ENCODE data around the gene ZNF678. TPM values are rescaled to one million over a fixed set of nuclear protein-coding genes. Genes with fewer than 3 reads are reported as not detected.

Gene ZNF678
- polyA plus RNA-seq, 4 donors = 0.89 to 6.9 (median 2.2) TPM

- Histone ChIP-seq H3K36me3 (ENCODE audit: control insufficient read depth in 3 of 3, insufficient read depth in 2 of 3, low read depth in 1 of 3, low read length in 3 of 3) (peaks cover 0 to 4% (median 4%) of the 10 kb centered on the region in 3 donors), H3K27me3 (ENCODE audit: control insufficient read depth in 3 of 3, insufficient read depth in 3 of 3, low read length in 3 of 3) (no peaks in the 10 kb centered on the region), H3K9me3 (ENCODE audit: control insufficient read depth in 2 of 2, insufficient read depth in 1 of 2, low read depth in 1 of 2, low read length in 1 of 2) (peaks cover 2 to 70% of the 10 kb centered on the region in 2 donors), H3K4me1 (ENCODE audit: control insufficient read depth in 3 of 3, insufficient read depth in 2 of 3, low read depth in 1 of 3, low read length in 2 of 3) (no peaks in the 10 kb centered on the region), H3K27ac (ENCODE audit: low read depth in 1 of 3, low read length in 2 of 3) (no peak overlapping the region), H3K4me3 (ENCODE audit: low read depth in 1 of 3, low read length in 3 of 3) (no peak overlapping the region)
- DNase-seq = no peak
- FAIRE-seq = no peak
- WGBS, 3 donors = 71 to 88% (median 79%) methylated on average over 1 of the region's 1 CpG
Observed at GRCh38 chr1:227622739-227623475, 59.6 kb downstream of the ZNF678 start.

GRCh38 chr1:227632325-227632724, 69.0 kb downstream of the ZNF678 start:
- Histone ChIP-seq H3K36me3 (ENCODE audit: control insufficient read depth in 3 of 3, insufficient read depth in 2 of 3, low read depth in 1 of 3, low read length in 3 of 3) (peaks cover 0 to 12% (median 3%) of the 10 kb centered on the region in 3 donors), H3K9me3 (ENCODE audit: control insufficient read depth in 2 of 2, insufficient read depth in 1 of 2, low read depth in 1 of 2, low read length in 1 of 2) (peaks cover 4 to 90% of the 10 kb centered on the region in 2 donors), H3K27me3 (ENCODE audit: control insufficient read depth in 3 of 3, insufficient read depth in 3 of 3, low read length in 3 of 3) (no peaks in the 10 kb centered on the region), H3K27ac (ENCODE audit: low read depth in 1 of 3, low read length in 2 of 3) (no peak overlapping the region), H3K4me1 (ENCODE audit: control insufficient read depth in 3 of 3, insufficient read depth in 2 of 3, low read depth in 1 of 3, low read length in 2 of 3) (no peaks in the 10 kb centered on the region), H3K4me3 (ENCODE audit: low read depth in 1 of 3, low read length in 3 of 3) (no peak overlapping the region)
- 86 to 96% (median 94%) methylated on average over 13 of the region's 13 CpGs for WGBS, 3 donors
- DNase-seq = no peak
- FAIRE-seq = no peak

GRCh38 chr1:227635596-227635995, 72.2 kb downstream of the ZNF678 start:
- peaks cover 13 to 93% of the 10 kb centered on the region in 2 donors for H3K9me3 ChIP-seq (ENCODE audit: control insufficient read depth in 2 of 2, insufficient read depth in 1 of 2, low read depth in 1 of 2, low read length in 1 of 2)
- H3K4me3 ChIP-seq (ENCODE audit: low read depth in 1 of 3, low read length in 3 of 3) = no peak overlapping the region
- 99 to 100% (median 99%) methylated on average over 9 of the region's 9 CpGs for WGBS, 3 donors
- DNase-seq (no peak), FAIRE-seq (no peak)
- H3K4me1 ChIP-seq (ENCODE audit: control insufficient read depth in 3 of 3, insufficient read depth in 2 of 3, low read depth in 1 of 3, low read length in 2 of 3) = no peaks in the 10 kb centered on the region
- H3K27me3 ChIP-seq (ENCODE audit: control insufficient read depth in 3 of 3, insufficient read depth in 3 of 3, low read length in 3 of 3) = no peaks in the 10 kb centered on the region
- no peak overlapping the region for H3K27ac ChIP-seq (ENCODE audit: low read depth in 1 of 3, low read length in 2 of 3)
- peaks cover 0 to 12% (median 3%) of the 10 kb centered on the region in 3 donors for H3K36me3 ChIP-seq (ENCODE audit: control insufficient read depth in 3 of 3, insufficient read depth in 2 of 3, low read depth in 1 of 3, low read length in 3 of 3)

- no peak for FAIRE-seq
- 95 to 97% (median 95%) methylated on average over 2 of the region's 2 CpGs for WGBS, 3 donors
- H3K9me3 ChIP-seq (ENCODE audit: control insufficient read depth in 2 of 2, insufficient read depth in 1 of 2, low read depth in 1 of 2, low read length in 1 of 2) = peaks cover 2 to 24% of the 10 kb centered on the region in 2 donors
Observed at GRCh38 chr1:227654431-227654830, 91.1 kb downstream of the ZNF678 start.

GRCh38 chr1:227654858-227655752, 91.7 kb downstream of the ZNF678 start:
- peaks cover 0 to 19% (median 13%) of the 10 kb centered on the region in 3 donors for H3K36me3 ChIP-seq (ENCODE audit: control insufficient read depth in 3 of 3, insufficient read depth in 2 of 3, low read depth in 1 of 3, low read length in 3 of 3)
- peaks cover 2 to 23% of the 10 kb centered on the region in 2 donors for H3K9me3 ChIP-seq (ENCODE audit: control insufficient read depth in 2 of 2, insufficient read depth in 1 of 2, low read depth in 1 of 2, low read length in 1 of 2)
- DNase-seq (no peak), FAIRE-seq (no peak)
- no peak overlapping the region for H3K4me3 ChIP-seq (ENCODE audit: low read depth in 1 of 3, low read length in 3 of 3)
- no peak overlapping the region for H3K27ac ChIP-seq (ENCODE audit: low read depth in 1 of 3, low read length in 2 of 3)
- 93 to 96% (median 96%) methylated on average over 6 of the region's 6 CpGs for WGBS, 3 donors
- H3K27me3 ChIP-seq (ENCODE audit: control insufficient read depth in 3 of 3, insufficient read depth in 3 of 3, low read length in 3 of 3) = no peaks in the 10 kb centered on the region
- H3K4me1 ChIP-seq (ENCODE audit: control insufficient read depth in 3 of 3, insufficient read depth in 2 of 3, low read depth in 1 of 3, low read length in 2 of 3) = no peaks in the 10 kb centered on the region

More at GRCh38 chr1:227654431-227654830, 91.1 kb downstream of the ZNF678 start:
- no peak for DNase-seq
- H3K36me3 ChIP-seq (ENCODE audit: control insufficient read depth in 3 of 3, insufficient read depth in 2 of 3, low read depth in 1 of 3, low read length in 3 of 3) = peaks cover under 1 to 19% (median 13%) of the 10 kb centered on the region in 3 donors
- no peak overlapping the region for H3K4me3 ChIP-seq (ENCODE audit: low read depth in 1 of 3, low read length in 3 of 3)
- no peaks in the 10 kb centered on the region for H3K27me3 ChIP-seq (ENCODE audit: control insufficient read depth in 3 of 3, insufficient read depth in 3 of 3, low read length in 3 of 3)
- no peak overlapping the region for H3K27ac ChIP-seq (ENCODE audit: low read depth in 1 of 3, low read length in 2 of 3)
- no peaks in the 10 kb centered on the region for H3K4me1 ChIP-seq (ENCODE audit: control insufficient read depth in 3 of 3, insufficient read depth in 2 of 3, low read depth in 1 of 3, low read length in 2 of 3)

GRCh38 chr1:227661495-227661894, 98.1 kb downstream of the ZNF678 start:
- H3K4me3 ChIP-seq (ENCODE audit: low read depth in 1 of 3, low read length in 3 of 3) = no peak overlapping the region
- peaks cover 10 to 46% of the 10 kb centered on the region in 2 donors for H3K9me3 ChIP-seq (ENCODE audit: control insufficient read depth in 2 of 2, insufficient read depth in 1 of 2, low read depth in 1 of 2, low read length in 1 of 2)
- H3K36me3 ChIP-seq (ENCODE audit: control insufficient read depth in 3 of 3, insufficient read depth in 2 of 3, low read depth in 1 of 3, low read length in 3 of 3) = peaks cover 0 to 3% (median 2%) of the 10 kb centered on the region in 3 donors

GRCh38 chr1:227662933-227663332, 99.6 kb downstream of the ZNF678 start:
- peaks cover 10 to 50% of the 10 kb centered on the region in 2 donors for H3K9me3 ChIP-seq (ENCODE audit: control insufficient read depth in 2 of 2, insufficient read depth in 1 of 2, low read depth in 1 of 2, low read length in 1 of 2)
- FAIRE-seq (no peak), DNase-seq (no peak)
- no peaks in the 10 kb centered on the region for H3K4me1 ChIP-seq (ENCODE audit: control insufficient read depth in 3 of 3, insufficient read depth in 2 of 3, low read depth in 1 of 3, low read length in 2 of 3)
- no peak overlapping the region for H3K4me3 ChIP-seq (ENCODE audit: low read depth in 1 of 3, low read length in 3 of 3)
- WGBS, 3 donors = 72 to 97% (median 97%) methylated on average over 2 of the region's 2 CpGs
- H3K27me3 ChIP-seq (ENCODE audit: control insufficient read depth in 3 of 3, insufficient read depth in 3 of 3, low read length in 3 of 3) = no peaks in the 10 kb centered on the region
- no peaks in the 10 kb centered on the region for H3K36me3 ChIP-seq (ENCODE audit: control insufficient read depth in 3 of 3, insufficient read depth in 2 of 3, low read depth in 1 of 3, low read length in 3 of 3)
- no peak overlapping the region for H3K27ac ChIP-seq (ENCODE audit: low read depth in 1 of 3, low read length in 2 of 3)

More at GRCh38 chr1:227661495-227661894, 98.1 kb downstream of the ZNF678 start:
- H3K4me1 ChIP-seq (ENCODE audit: control insufficient read depth in 3 of 3, insufficient read depth in 2 of 3, low read depth in 1 of 3, low read length in 2 of 3) = no peaks in the 10 kb centered on the region
- FAIRE-seq (no peak), DNase-seq (no peak)
- no peaks in the 10 kb centered on the region for H3K27me3 ChIP-seq (ENCODE audit: control insufficient read depth in 3 of 3, insufficient read depth in 3 of 3, low read length in 3 of 3)
- no peak overlapping the region for H3K27ac ChIP-seq (ENCODE audit: low read depth in 1 of 3, low read length in 2 of 3)

GRCh38 chr1:227666286-227666685, 102.9 kb downstream of the ZNF678 start:
- H3K4me1 ChIP-seq (ENCODE audit: control insufficient read depth in 3 of 3, insufficient read depth in 2 of 3, low read depth in 1 of 3, low read length in 2 of 3) = no peaks in the 10 kb centered on the region
- no peak overlapping the region for H3K4me3 ChIP-seq (ENCODE audit: low read depth in 1 of 3, low read length in 3 of 3)
- no peaks in the 10 kb centered on the region for H3K27me3 ChIP-seq (ENCODE audit: control insufficient read depth in 3 of 3, insufficient read depth in 3 of 3, low read length in 3 of 3)
- no peaks in the 10 kb centered on the region for H3K36me3 ChIP-seq (ENCODE audit: control insufficient read depth in 3 of 3, insufficient read depth in 2 of 3, low read depth in 1 of 3, low read length in 3 of 3)
- peaks cover 13 to 58% of the 10 kb centered on the region in 2 donors for H3K9me3 ChIP-seq (ENCODE audit: control insufficient read depth in 2 of 2, insufficient read depth in 1 of 2, low read depth in 1 of 2, low read length in 1 of 2)
- 84 to 99% (median 94%) methylated on average over 2 of the region's 2 CpGs for WGBS, 3 donors
- no peak overlapping the region for H3K27ac ChIP-seq (ENCODE audit: low read depth in 1 of 3, low read length in 2 of 3)
- no peak for FAIRE-seq
- DNase-seq = no peak

All from small intestine (tissue), 7 donors.